Pancreas (tissue), 10 donors: ENCODE measurements around the gene LCK. TPM values are rescaled to one million over a fixed set of nuclear protein-coding genes. Genes with fewer than 3 reads are reported as not detected.

Experiments
- ATAC-seq, 4 donors: fragments of 200-7000 bp; cut with Tn5 transposase; one replicate each; pipeline versions ENCODE4 v1.8.0 to v1.9.1; 2020; ENCODE audit warnings: mild to moderate bottlenecking in 4 of 4, moderate library complexity in 4 of 4
- DNase-seq, 6 donors: peaks; one replicate each; pipeline ENCODE4 v3.0.0-alpha.2; 2020
- FAIRE-seq: peaks from 2 replicates; lab custom pipeline; 2012; peaks lifted over from hg19 to GRCh38; lab: Jason Lieb, UNC
- H3K27ac ChIP-seq, 4 donors: fragments of 200-600 bp; sonication (generic); 1 replicate in 3 of 4; 2 replicates in 1 of 4; pipeline versions ENCODE4 v1.5.0 to v1.8.0; 2020
- H3K27me3 ChIP-seq, 4 donors: fragments of 200-600 bp; one replicate each; pipeline ENCODE4 v1.8.0; 2021
- H3K36me3 ChIP-seq, 3 donors: fragments of 200-600 bp; sonication (generic) in 1 of 3; one replicate each; pipeline versions ENCODE4 v1.5.0 to v1.8.0; 2020 to 2021
- H3K4me1 ChIP-seq, 3 donors: fragments of 200-600 bp; one replicate each; pipeline ENCODE4 v1.8.0; 2021
- H3K4me3 ChIP-seq, 4 donors: fragments of 200-600 bp; sonication (generic) in 2 of 4; one replicate each; pipeline versions ENCODE4 v1.5.0 to v1.8.0; 2020 to 2021
- H3K9me3 ChIP-seq, 4 donors: fragments of 200-600 bp; one replicate each; pipeline ENCODE4 v1.8.0; 2021
- WGBS, 2 donors: extraction: QIAGEN DNeasy Blood & Tissue Kit; methylation state at CpG; one replicate each; pipeline ENCODE4 v1.1.7; 2013; 5-methylcytosine and 5-hydroxymethylcytosine counted together
- intact Hi-C, 3 donors: fragments of 100-400 bp; cut with DNase I; formaldehyde crosslinking; loops; one replicate each; pipeline versions ENCODE4 v1.11.1 to v1.14.2; 2022
- polyA plus RNA-seq, 2 donors: library from polyadenylated mRNA; stranded (reverse); fragments of 200-250 nt; gene quantifications; one replicate each; pipeline ENCODE4 v1.2.3, GENCODE V29; 2013
- total RNA-seq, 6 donors: library from RNA; stranded (reverse); fragmentation: NEBNext Ultra II Directional in 4 of 6; extraction: Animal tissue kit (Norgen Biotek cat#: 25700) in 4 of 6; gene quantifications; one replicate each; pipeline versions ENCODE4 v1.2.1 to v1.2.4, GENCODE V29; 2021 to 2023
- TF ChIP-seq, protein P1 (sequence below), 4 donors: fragments of 200-600 bp; sonication (generic) in 3 of 4; IDR thresholded peaks; one replicate each; pipeline versions ENCODE4 v1.5.0 to v1.8.0; 2021; ENCODE audit warnings: antibody characterized with exemption in 4 of 4
- donor health status: healthy with polysubstance abuse.
- donor health status: DM: no; HTN: no; CAD: no; lungs with moderate emphysema.
- donor health status: DM: no; HTN: no; CAD: no.
- donor health status: control.
- donor health status: control.
- donor health status: Bipolar disorder and iron deficiency.
- donor health status: DM: yes; HTN: yes; CAD: no.
- donor health status: DM: no; HTN: no; CAD: no.
- donor health status: DM: no; HTN: no; CAD: no.
- donor health status: DM: yes; HTN: yes; CAD: no.

Gene LCK
- total and polyA plus RNA-seq, 8 donors: 0.09 to 1.6 (median 0.85) TPM

DNA sequence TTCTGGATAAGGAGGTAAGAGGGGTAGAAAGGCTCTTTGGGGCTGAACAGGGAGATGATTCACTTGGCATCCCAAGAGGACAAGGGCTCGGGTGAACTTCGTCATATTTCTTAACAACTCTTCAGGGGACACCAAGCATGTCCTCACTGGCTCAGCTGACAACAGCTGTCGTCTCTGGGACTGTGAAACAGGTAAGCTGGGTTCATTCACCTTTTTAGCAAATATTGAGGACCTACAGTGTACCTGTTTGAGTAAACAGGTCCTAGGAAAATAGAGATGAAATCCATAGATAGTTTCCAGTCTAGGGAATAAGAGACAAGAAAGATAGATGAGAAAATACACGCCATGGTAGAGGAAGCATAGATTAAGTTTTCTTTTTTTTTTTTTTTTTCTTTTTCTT is 26.8 kb upstream of the LCK start:
- FAIRE-seq: no peak
- TF ChIP-seq, protein P1, sequence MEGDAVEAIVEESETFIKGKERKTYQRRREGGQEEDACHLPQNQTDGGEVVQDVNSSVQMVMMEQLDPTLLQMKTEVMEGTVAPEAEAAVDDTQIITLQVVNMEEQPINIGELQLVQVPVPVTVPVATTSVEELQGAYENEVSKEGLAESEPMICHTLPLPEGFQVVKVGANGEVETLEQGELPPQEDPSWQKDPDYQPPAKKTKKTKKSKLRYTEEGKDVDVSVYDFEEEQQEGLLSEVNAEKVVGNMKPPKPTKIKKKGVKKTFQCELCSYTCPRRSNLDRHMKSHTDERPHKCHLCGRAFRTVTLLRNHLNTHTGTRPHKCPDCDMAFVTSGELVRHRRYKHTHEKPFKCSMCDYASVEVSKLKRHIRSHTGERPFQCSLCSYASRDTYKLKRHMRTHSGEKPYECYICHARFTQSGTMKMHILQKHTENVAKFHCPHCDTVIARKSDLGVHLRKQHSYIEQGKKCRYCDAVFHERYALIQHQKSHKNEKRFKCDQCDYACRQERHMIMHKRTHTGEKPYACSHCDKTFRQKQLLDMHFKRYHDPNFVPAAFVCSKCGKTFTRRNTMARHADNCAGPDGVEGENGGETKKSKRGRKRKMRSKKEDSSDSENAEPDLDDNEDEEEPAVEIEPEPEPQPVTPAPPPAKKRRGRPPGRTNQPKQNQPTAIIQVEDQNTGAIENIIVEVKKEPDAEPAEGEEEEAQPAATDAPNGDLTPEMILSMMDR (IDR thresholded peaks at IDR 0.05): no peak
- H3K27me3 ChIP-seq: no peaks in the 10 kb centered on the region
- H3K36me3 ChIP-seq: peaks cover 0 to 32% (median 13%) of the 10 kb centered on the region in 3 donors
- ATAC-seq: no peak
- intact Hi-C loops: no loop called here
- no peak for DNase-seq
- no peaks in the 10 kb centered on the region for H3K9me3 ChIP-seq
- no peak overlapping the region for H3K4me3 ChIP-seq
- 87 to 88% methylated on average over 4 of the region's 4 CpGs for WGBS, 2 donors
- H3K4me1 ChIP-seq: peaks cover 7 to 20% (median 15%) of the 10 kb centered on the region in 3 donors
- no peak overlapping the region for H3K27ac ChIP-seq

DNA sequence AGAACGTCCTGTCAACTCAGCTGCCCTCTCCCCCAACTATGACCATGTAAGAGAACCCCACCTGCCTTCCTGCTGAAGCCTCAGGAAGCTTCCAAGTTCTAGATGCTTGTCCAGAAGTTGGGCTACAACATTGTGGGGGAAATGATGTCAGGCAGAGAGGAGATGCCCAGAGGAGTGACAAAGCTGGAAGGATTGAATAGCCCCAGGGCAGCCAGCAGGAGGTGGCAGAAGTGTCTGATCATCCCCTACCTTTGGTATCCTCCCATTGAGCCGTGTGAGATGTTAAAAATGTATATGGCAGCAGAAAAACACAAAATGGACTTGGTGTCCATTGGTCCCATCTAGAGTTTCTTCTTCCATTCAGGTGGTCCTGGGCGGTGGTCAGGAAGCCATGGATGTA is 22.3 kb upstream of the LCK start:
- intact Hi-C loops: no loop called here
- DNase-seq (no peak), FAIRE-seq (no peak), ATAC-seq (no peak)
- H3K36me3 ChIP-seq: peaks cover 5 to 62% (median 34%) of the 10 kb centered on the region in 3 donors
- no peak overlapping the region for H3K4me3 ChIP-seq
- H3K9me3 ChIP-seq: no peaks in the 10 kb centered on the region
- no peaks in the 10 kb centered on the region for H3K27me3 ChIP-seq
- TF ChIP-seq, protein P1 (IDR thresholded peaks at IDR 0.05): no peak
- peaks cover 0 to 1% (median 0%) of the 10 kb centered on the region in 3 donors for H3K4me1 ChIP-seq
- WGBS, 2 donors: 74 to 75% methylated on average over 3 of the region's 3 CpGs
- H3K27ac ChIP-seq: no peak overlapping the region

DNA sequence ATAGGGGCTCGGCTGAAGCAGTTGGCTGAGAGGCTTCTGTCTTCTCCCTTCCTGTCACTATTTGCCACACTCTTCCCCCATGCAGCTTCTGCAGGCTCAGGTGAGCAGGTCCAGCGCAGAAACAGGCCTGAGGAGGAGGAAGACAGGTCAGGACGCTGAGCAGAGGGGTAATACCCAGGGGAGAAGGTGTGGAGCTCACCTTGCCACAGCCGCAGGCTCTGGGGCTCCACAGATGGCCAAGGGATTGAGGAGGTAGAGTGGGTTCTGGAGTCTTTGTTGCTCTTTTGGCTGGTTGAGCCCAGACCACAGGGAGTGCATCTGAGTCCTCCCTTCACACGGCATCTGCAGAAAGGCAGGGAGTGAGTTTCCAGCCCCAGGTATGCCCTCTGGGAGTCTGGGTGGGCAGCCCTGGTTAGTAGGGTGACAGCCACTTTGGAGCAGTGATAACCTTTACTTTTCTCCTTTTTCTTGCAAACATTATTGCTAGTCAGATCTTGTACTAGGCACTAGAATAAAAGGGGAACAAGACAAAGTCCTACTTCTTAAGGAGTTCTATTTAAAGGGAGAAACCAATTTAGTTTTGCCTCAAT is 19.1 kb upstream of the LCK start:
- FAIRE-seq (no peak), ATAC-seq (no peak), DNase-seq (no peak)
- Histone ChIP-seq H3K27ac (no peak overlapping the region), H3K27me3 (no peaks in the 10 kb centered on the region), H3K36me3 (peaks cover 5 to 48% (median 30%) of the 10 kb centered on the region in 3 donors), H3K4me1 (peaks cover 0 to 3% (median 0%) of the 10 kb centered on the region in 3 donors), H3K9me3 (no peaks in the 10 kb centered on the region), H3K4me3 (no peak overlapping the region)
- TF ChIP-seq, protein P1 (IDR thresholded peaks at IDR 0.05): no peak
- intact Hi-C loops: no loop called here
- WGBS, 2 donors: 75 to 80% methylated on average over 5 of the region's 5 CpGs

DNA sequence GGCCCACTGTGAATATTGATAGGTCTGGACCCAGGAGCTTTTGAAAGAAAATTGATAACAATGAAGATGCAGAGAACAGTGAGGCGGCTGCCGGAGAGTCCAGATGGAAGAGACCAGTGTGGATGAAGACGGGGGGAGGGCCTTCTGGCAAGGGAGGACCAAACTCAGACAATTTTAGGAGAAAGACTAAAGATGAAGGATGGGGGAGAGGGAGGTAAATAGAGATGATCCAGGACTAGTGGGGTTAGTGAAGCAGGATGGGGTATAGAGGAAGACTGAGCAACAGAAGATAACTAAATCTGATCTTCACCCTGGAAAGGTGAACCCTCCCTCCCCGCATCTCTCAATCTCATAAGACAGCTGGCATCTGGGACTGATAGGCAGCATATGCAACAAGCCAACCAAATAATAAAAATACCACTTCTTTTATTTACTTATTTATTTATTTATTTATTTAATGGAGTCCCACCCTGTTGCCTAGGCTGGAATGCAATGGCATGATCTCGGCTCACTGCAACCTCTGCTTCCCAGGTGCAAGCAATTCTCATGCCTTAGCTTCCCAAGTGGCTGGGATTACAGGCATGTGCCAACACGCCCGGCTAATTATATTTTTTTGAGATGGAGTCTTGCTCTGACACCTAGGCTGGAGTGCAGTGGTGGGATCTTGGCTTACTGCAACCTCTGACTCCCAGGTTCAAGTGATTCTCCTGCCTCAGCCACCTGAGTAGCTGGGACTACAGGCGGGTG is 18.3 kb upstream of the LCK start:
- FAIRE-seq: no peak
- Histone ChIP-seq H3K4me3 (no peak overlapping the region), H3K27me3 (no peaks in the 10 kb centered on the region), H3K36me3 (peaks cover 5 to 44% (median 30%) of the 10 kb centered on the region in 3 donors), H3K9me3 (no peaks in the 10 kb centered on the region), H3K4me1 (peaks cover 0 to 3% (median 0%) of the 10 kb centered on the region in 3 donors), H3K27ac (no peak overlapping the region)
- no peak for DNase-seq
- WGBS, 2 donors: 87 to 90% methylated on average over 8 of the region's 8 CpGs
- intact Hi-C loops: no loop called here
- ATAC-seq: no peak
- TF ChIP-seq, protein P1 (IDR thresholded peaks at IDR 0.05): no peak

DNA sequence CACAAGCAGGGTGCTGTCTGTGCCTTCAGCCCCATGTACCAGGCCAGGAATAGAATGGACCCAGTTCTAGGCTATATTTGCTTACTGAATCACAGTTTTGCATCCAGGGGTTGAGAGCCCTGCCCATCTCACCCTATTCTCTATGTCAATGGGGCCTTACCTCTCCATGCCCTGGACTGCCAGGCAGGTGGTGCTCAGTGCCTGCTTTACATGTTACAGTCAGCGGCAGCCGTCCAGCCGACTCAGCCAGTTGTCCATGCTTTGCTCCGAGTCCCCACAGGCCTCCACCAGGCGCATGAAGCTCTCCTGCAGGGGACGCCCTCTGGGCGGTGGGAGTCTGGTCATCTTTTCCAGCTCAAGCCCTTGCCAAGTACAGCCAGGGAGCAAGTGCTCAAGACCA is 16.3 kb upstream of the LCK start:
- TF ChIP-seq, protein P1 (IDR thresholded peaks at IDR 0.05): no peak
- intact Hi-C loops: no loop called here
- peaks cover 0 to 7% (median 0%) of the 10 kb centered on the region in 3 donors for H3K4me1 ChIP-seq
- FAIRE-seq: no peak
- no peaks in the 10 kb centered on the region for H3K9me3 ChIP-seq
- no peak overlapping the region for H3K27ac ChIP-seq
- H3K27me3 ChIP-seq: no peaks in the 10 kb centered on the region
- DNase-seq: no peak
- no peak overlapping the region for H3K4me3 ChIP-seq
- ATAC-seq: no peak
- H3K36me3 ChIP-seq: peaks cover 1 to 25% (median 20%) of the 10 kb centered on the region in 3 donors
- WGBS, 2 donors: 90 to 91% methylated on average over 7 of the region's 7 CpGs
